OCI-LY7 (cell line): Measurements from ENCODE around the gene ZSCAN2. TPM values are rescaled to one million over a fixed set of nuclear protein-coding genes. Genes with fewer than 3 reads are reported as not detected.

Source experiments
- BruUV-seq: library from RNA; stranded (reverse); fragments of 400-500 nt; replicated peaks from 2 replicates; lab custom pipeline; 2021; lab: Mats Ljungman, UMichigan
- CTCF ChIA-PET: fragments of 300-600 bp; sonication (Branson Sonifier 250); formaldehyde crosslinking; loops from one replicate; lab custom pipeline; 2022; ENCODE audit warnings: antibody characterized with exemption; ENCODE audit not compliant: unreplicated experiment; lab: Charles Lee
- POLR2A ChIA-PET: fragments of 300-600 bp; sonication (Branson Sonifier 250); formaldehyde crosslinking; loops from one replicate; lab custom pipeline; 2022; ENCODE audit warnings: antibody characterized with exemption; lab: Charles Lee
- DNase-seq: peaks from one replicate; pipeline ENCODE4 v3.0.0-alpha.2; 2015; ENCODE audit warnings: low spot score
- H2AFZ ChIP-seq: fragments of 200-600 bp; sonication (generic), shearing (Covaris generic); 2 replicates; pipeline ENCODE4 v1.6.1; 2014; ENCODE audit warnings: mild to moderate bottlenecking, antibody characterized with exemption, low read length, moderate library complexity
- H3K27ac ChIP-seq: fragments of 200-600 bp; sonication (generic); 2 replicates; pipeline ENCODE4 v1.5.1; 2014; ENCODE audit warnings: mixed run types, low read depth, mild to moderate bottlenecking, moderate library complexity, low read length, inconsistent platforms; ENCODE audit not compliant: poor library complexity, severe bottlenecking
- H3K36me3 ChIP-seq: fragments of 200-600 bp; sonication (generic); 2 replicates; pipeline ENCODE4 v1.6.1; 2014; ENCODE audit warnings: mild to moderate bottlenecking, antibody characterized with exemption, low read length, moderate library complexity, mixed read lengths; ENCODE audit not compliant: insufficient read depth
- H3K4me1 ChIP-seq: fragments of 200-600 bp; sonication (generic); 2 replicates; pipeline ENCODE4 v1.5.1; 2014; ENCODE audit warnings: mild to moderate bottlenecking, low read length; ENCODE audit not compliant: insufficient read depth, poor library complexity, severe bottlenecking
- H3K4me2 ChIP-seq: fragments of 200-600 bp; sonication (generic); 2 replicates; pipeline ENCODE4 v1.6.1; 2014; ENCODE audit warnings: mild to moderate bottlenecking, low read length
- H3K4me3 ChIP-seq: fragments of 200-600 bp; sonication (generic); 2 replicates; pipeline ENCODE4 v1.5.1; 2014; ENCODE audit warnings: mild to moderate bottlenecking, low read depth, low read length; ENCODE audit not compliant: poor library complexity, severe bottlenecking
- H3K79me2 ChIP-seq: fragments of 200-600 bp; sonication (generic); 2 replicates; pipeline ENCODE4 v1.6.1; 2016; ENCODE audit warnings: low read depth, mild to moderate bottlenecking, low read length, moderate library complexity, mixed read lengths; ENCODE audit not compliant: insufficient read depth
- H3K9me2 ChIP-seq: fragments of 200-600 bp; sonication (generic); 2 replicates; pipeline ENCODE4 v1.6.1; 2016; ENCODE audit warnings: mild to moderate bottlenecking, low read length, mixed read lengths; ENCODE audit not compliant: insufficient read depth
- H3K9me3 ChIP-seq: fragments of 200-600 bp; sonication (generic); 2 replicates; pipeline ENCODE4 v1.6.1; 2014; ENCODE audit warnings: mild to moderate bottlenecking, mixed run types, low read length, mixed read lengths
- H4K20me1 ChIP-seq: fragments of 200-600 bp; sonication (generic); 2 replicates; pipeline ENCODE4 v1.6.1; 2014; ENCODE audit warnings: mild to moderate bottlenecking, antibody characterized with exemption, low read length, moderate library complexity, mixed read lengths; ENCODE audit not compliant: insufficient read depth
- EZH2phosphoT487 ChIP-seq: fragments of 200-600 bp; sonication (generic); IDR thresholded peaks from 2 replicates; pipeline ENCODE4 v1.6.1; 2018; ENCODE audit warnings: low read depth, borderline replicate concordance, mild to moderate bottlenecking, mixed run types, antibody characterized with exemption, low read length, moderate library complexity, mixed read lengths
- intact Hi-C: fragments of 100-400 bp; cut with micrococcal nuclease; formaldehyde crosslinking; loops from one replicate; pipeline ENCODE4 v1.10.0; 2022; ENCODE audit not compliant: unreplicated experiment
- total RNA-seq, 2 experiments: library from RNA; depleted of rRNA in 1 of 2; stranded (reverse); fragments of >200 nt in 1 of 2; shearing (Covaris generic) in 1 of 2; gene quantifications; 2 replicates each; pipeline ENCODE4 v1.2.3, GENCODE V29; 2014 to 2022
- TF ChIP-seq, protein P1 (sequence below): fragments of 200-600 bp; sonication (generic); conservative IDR thresholded peaks from 2 replicates; pipeline ENCODE4 v1.5.1; 2014; ENCODE audit warnings: mild to moderate bottlenecking, antibody characterized with exemption, low read length, moderate library complexity, mixed read lengths

ZSCAN2 gene
- total RNA-seq, 2 experiments from 2014 or later: 12.0 to 12.4 TPM

DNA sequence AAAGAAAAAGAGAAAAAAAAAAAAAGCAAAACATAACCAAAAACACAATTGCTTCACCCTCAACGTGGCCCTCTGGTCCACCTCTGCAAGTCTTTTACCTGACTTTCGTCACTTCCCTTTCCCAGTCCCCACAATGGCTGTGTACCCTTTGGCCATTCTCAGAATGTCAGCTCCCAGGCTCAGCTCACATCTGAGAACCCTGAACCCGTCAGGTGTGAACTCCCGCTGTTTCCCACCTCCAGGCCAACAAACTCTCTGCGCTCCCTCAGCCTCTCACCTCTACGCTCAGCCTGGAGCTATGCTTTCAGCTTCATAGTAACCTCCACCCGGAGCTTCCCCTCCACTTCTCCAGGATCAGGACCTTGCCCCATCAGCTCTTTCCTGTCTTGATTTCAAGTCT, 23.6 kb downstream of the ZSCAN2 start:
- ChIA-PET CTCF (interaction anchor here (0.6 kb wide), 1 partner anchor 21 kb away, joined by 3 read pairs; no protein-coding TSS in a partner anchor), POLR2A (interaction anchor here (0.7 kb wide), 1 partner anchor 27 kb away, joined by 3 read pairs; no protein-coding TSS in a partner anchor)
- Histone ChIP-seq H3K36me3 (peaks cover 26% of the 10 kb centered on the region), H3K79me2 (no peaks in the 10 kb centered on the region), H3K9me3 (no peaks in the 10 kb centered on the region), H3K27ac (no peak overlapping the region), H4K20me1 (no peaks in the 10 kb centered on the region), H3K9me2 (no peaks in the 10 kb centered on the region), H2AFZ (no peak overlapping the region), H3K4me3 (no peak overlapping the region), H3K4me1 (no peaks in the 10 kb centered on the region), H3K4me2 (no peak overlapping the region)
- BruUV-seq: no TSS peak
- intact Hi-C loops: no loop called here
- no peak for DNase-seq
- no peak for TF ChIP-seq EZH2phosphoT487
- TF ChIP-seq, protein P1, sequence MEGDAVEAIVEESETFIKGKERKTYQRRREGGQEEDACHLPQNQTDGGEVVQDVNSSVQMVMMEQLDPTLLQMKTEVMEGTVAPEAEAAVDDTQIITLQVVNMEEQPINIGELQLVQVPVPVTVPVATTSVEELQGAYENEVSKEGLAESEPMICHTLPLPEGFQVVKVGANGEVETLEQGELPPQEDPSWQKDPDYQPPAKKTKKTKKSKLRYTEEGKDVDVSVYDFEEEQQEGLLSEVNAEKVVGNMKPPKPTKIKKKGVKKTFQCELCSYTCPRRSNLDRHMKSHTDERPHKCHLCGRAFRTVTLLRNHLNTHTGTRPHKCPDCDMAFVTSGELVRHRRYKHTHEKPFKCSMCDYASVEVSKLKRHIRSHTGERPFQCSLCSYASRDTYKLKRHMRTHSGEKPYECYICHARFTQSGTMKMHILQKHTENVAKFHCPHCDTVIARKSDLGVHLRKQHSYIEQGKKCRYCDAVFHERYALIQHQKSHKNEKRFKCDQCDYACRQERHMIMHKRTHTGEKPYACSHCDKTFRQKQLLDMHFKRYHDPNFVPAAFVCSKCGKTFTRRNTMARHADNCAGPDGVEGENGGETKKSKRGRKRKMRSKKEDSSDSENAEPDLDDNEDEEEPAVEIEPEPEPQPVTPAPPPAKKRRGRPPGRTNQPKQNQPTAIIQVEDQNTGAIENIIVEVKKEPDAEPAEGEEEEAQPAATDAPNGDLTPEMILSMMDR: no peak

DNA sequence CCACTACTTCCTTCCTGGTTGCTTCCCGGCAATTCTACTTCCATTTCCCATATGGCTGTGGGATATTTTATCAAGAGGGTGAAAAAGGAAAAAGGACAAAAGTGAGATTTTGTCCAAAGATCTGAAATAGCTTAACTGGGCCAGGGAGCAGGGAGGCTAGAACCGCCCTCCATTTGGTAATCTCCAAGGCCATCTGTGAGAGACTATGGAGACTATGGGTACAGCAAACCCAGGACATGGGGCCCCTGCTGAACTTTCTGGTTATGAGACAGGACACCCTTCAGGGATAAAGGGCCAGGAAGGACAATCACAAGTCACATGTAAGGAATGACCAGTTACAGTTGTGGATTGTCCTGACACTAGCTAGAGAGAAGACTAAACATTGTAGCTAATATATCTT, 24.3 kb downstream of the ZSCAN2 start:
- Histone ChIP-seq H3K27ac (no peak overlapping the region), H3K79me2 (no peaks in the 10 kb centered on the region), H3K9me2 (no peaks in the 10 kb centered on the region), H3K36me3 (peaks cover 26% of the 10 kb centered on the region), H3K4me1 (no peaks in the 10 kb centered on the region), H3K9me3 (no peaks in the 10 kb centered on the region), H3K4me2 (no peak overlapping the region), H3K4me3 (no peak overlapping the region), H4K20me1 (no peaks in the 10 kb centered on the region), H2AFZ (no peak overlapping the region)
- no peak for DNase-seq
- POLR2A ChIA-PET: no interaction called here
- intact Hi-C loops: no loop called here
- no TSS peak for BruUV-seq
- CTCF ChIA-PET: no interaction called here
- TF ChIP-seq, protein P1: no peak
- no peak for TF ChIP-seq EZH2phosphoT487

DNA sequence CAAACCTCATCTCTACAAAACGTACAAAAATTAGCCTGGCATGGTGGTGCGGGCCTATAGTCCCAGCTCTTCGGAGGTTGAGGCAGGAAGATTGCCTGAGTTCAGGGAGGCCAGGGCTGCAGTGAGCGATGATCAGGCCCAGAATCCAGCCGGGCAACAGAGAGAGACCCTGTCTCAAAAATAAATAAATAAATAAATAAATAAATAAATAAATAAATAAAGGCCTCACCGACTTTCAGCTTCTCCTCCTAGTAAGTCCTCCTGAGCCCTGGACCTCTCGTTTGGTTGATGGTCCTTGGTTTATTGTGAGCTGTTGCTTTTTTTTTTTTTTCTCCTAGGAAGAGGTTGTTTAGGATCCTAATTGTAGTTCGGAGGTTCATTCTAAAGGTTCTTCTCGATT, 28.2 kb downstream of the ZSCAN2 start:
- Histone ChIP-seq H3K4me3 (no peak overlapping the region), H3K4me2 (no peak overlapping the region), H3K4me1 (peaks cover 15% of the 10 kb centered on the region), H3K27ac (no peak overlapping the region), H3K79me2 (peaks cover 16% of the 10 kb centered on the region; the same call in 1 of the 2 replicates), H3K9me2 (no peaks in the 10 kb centered on the region), H4K20me1 (peaks cover 2% of the 10 kb centered on the region; the same call in 1 of the 2 replicates), H3K9me3 (no peaks in the 10 kb centered on the region), H2AFZ (no peak overlapping the region), H3K36me3 (no peaks in the 10 kb centered on the region)
- TF ChIP-seq, protein P1: no peak
- no peak for TF ChIP-seq EZH2phosphoT487
- DNase-seq: no peak
- POLR2A ChIA-PET: interaction anchor here (0.6 to 1.2 kb wide), 6 partner anchors 9 to 328 kb away, joined by 3 to 7 read pairs (median 4); no protein-coding TSS in a partner anchor
- intact Hi-C loops: no loop called here
- no TSS peak for BruUV-seq
- CTCF ChIA-PET: interaction anchor here (0.6 kb wide), 1 partner anchor 263 kb away, joined by 3 read pairs; no protein-coding TSS in a partner anchor
